Suprapubic skin (tissue), 4 donors: ENCODE results near the gene SMARCD1.
A peak's percentile ranks its signal among the peaks of the same experiment; 100 is the strongest.

Experiments
- CTCF ChIP-seq, 2 donors: fragments of 200-600 bp in 1 of 2; fragments of 450-650 bp in 1 of 2; sonication (generic) in 1 of 2; IDR thresholded peaks; one replicate each; pipeline ENCODE4 v1.5.1; 2016 to 2019; ENCODE audit warnings: antibody characterized with exemption in 2 of 2, mild to moderate bottlenecking in 1 of 2, moderate library complexity in 1 of 2
- EP300 ChIP-seq: sonication (generic); formaldehyde crosslinking; IDR thresholded peaks from one replicate; pipeline ENCODE4 v1.6.1; 2017; ENCODE audit warnings: antibody characterized with exemption
- POLR2A ChIP-seq, 2 donors: fragments of 450-650 bp; IDR thresholded peaks; one replicate each; pipeline ENCODE4 v1.6.1; 2017; ENCODE audit warnings: antibody characterized with exemption in 2 of 2, mild to moderate bottlenecking in 2 of 2, moderate library complexity in 2 of 2
- POLR2AphosphoS5 ChIP-seq, 3 donors: sonication (generic); formaldehyde crosslinking; IDR thresholded peaks; one replicate each; pipeline ENCODE4 v1.6.1; 2017; ENCODE audit warnings: antibody characterized with exemption in 3 of 3

GRCh38 chr12:50039151-50039835 lies 45.8 kb upstream of the SMARCD1 start:
- peak; percentile 63 to 89 for TF ChIP-seq CTCF (IDR thresholded peaks at IDR 0.05)
- TF ChIP-seq POLR2AphosphoS5 (IDR thresholded peaks at IDR 0.05): no peak
- no peak for TF ChIP-seq POLR2A (IDR thresholded peaks at IDR 0.05)
- TF ChIP-seq EP300: no peak
